K562 (cell line): ENCODE measurements around the gene HADHB.

ENCODE experiments used
- CHD7 ChIP-seq: fragments of 200-600 bp; sonication (generic); IDR thresholded peaks from one replicate; pipeline ENCODE4 v1.6.1; 2012; ENCODE audit warnings: mild to moderate bottlenecking, low read depth, low read length, inconsistent platforms
- GMEB1 ChIP-seq: fragments of 250-450 bp; sonication (Bioruptor Pico); IDR thresholded peaks from 2 replicates; pipeline ENCODE4 v1.4.0; 2020; ENCODE audit warnings: mild to moderate bottlenecking
- GTF2B ChIP-seq: IDR thresholded peaks from 2 replicates; pipeline ENCODE4 v1.6.1; 2011; ENCODE audit not compliant: insufficient read length; ENCODE audit errors: extremely low read depth
- RFX5 ChIP-seq: IDR thresholded peaks from 2 replicates; pipeline ENCODE4 v1.6.1; 2011; ENCODE audit warnings: low read depth, mild to moderate bottlenecking, improper control_type of control experiment, low read length
- SRF ChIP-seq, 2 experiments: fragments of 250-450, 450-650 bp in 1 of 2; sonication (Bioruptor Pico) in 1 of 2; sonication (generic) in 1 of 2; formaldehyde crosslinking; IDR thresholded peaks; 2 replicates each; pipeline versions ENCODE4 v1.5.0 to v1.5.1; 2020 to 2022; ENCODE audit warnings: mild to moderate bottlenecking in 1 of 2, missing genetic modification reagents in 1 of 2
- ZBTB40 ChIP-seq, 2 experiments: fragments of 450-650 bp in 1 of 2; sonication (generic) in 1 of 2; formaldehyde crosslinking in 1 of 2; IDR thresholded peaks; 2 replicates each; pipeline versions ENCODE4 v1.7.1 to v1.9.0; 2016 to 2022; ENCODE audit warnings: inconsistent platforms in 1 of 2, mild to moderate bottlenecking in 1 of 2, missing genetic modification reagents in 1 of 2

- TF ChIP-seq CHD7 (no peak), ZBTB40 (IDR thresholded peaks at IDR 0.05) (no peak), ZBTB40 (CRISPR knock-in tag; IDR thresholded peaks at IDR 0.05) (no peak), SRF (CRISPR knock-in tag; IDR thresholded peaks at IDR 0.05) (no peak), RFX5 (no peak), GTF2B (no peak), GMEB1 (CRISPR knock-in tag) (no peak)
Measured at GRCh38 chr2:26298638-26299393, 54.1 kb downstream of the HADHB start.
